B cell (primary cell): ENCODE measurements around the gene ZDHHC7.
"Not testable (repeated sequence)": the region's sequence is repeated elsewhere in the genome, so short reads cannot be mapped to it uniquely, and the experiment has no call there.

Experiments
- EZH2 ChIP-seq: IDR thresholded peaks from 2 replicates; pipeline ENCODE4 v1.6.1; 2012; ENCODE audit warnings: borderline replicate concordance, low read depth, mild to moderate bottlenecking, moderate library complexity, low read length; ENCODE audit not compliant: insufficient read depth, poor library complexity, severe bottlenecking
- TF ChIP-seq, protein P1 (sequence below): fragments of 200-600 bp; IDR thresholded peaks from one replicate; pipeline ENCODE4 v1.8.0; 2022; ENCODE audit warnings: antibody characterized with exemption, mild to moderate bottlenecking

DNA sequence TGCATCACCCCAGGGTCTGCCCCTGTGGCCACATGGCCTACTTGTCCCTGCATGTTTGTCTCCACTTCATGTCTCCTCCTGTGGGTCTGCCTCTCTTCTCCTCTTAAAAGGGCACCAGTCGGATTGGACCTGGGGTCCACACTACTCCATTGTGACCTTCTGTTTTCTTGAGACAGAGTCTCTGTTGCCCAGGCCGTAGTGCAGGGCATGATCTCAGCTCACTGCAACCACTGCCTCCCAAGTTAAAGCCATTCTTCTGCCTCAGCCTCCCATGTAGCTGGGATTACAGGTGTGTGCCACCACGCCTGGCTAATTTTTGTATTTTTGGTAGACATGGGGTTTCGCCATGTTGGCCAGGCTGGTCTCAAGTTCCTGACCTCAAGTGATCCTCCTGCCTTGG, 20.9 kb upstream of the ZDHHC7 start:
- TF ChIP-seq, protein P1, sequence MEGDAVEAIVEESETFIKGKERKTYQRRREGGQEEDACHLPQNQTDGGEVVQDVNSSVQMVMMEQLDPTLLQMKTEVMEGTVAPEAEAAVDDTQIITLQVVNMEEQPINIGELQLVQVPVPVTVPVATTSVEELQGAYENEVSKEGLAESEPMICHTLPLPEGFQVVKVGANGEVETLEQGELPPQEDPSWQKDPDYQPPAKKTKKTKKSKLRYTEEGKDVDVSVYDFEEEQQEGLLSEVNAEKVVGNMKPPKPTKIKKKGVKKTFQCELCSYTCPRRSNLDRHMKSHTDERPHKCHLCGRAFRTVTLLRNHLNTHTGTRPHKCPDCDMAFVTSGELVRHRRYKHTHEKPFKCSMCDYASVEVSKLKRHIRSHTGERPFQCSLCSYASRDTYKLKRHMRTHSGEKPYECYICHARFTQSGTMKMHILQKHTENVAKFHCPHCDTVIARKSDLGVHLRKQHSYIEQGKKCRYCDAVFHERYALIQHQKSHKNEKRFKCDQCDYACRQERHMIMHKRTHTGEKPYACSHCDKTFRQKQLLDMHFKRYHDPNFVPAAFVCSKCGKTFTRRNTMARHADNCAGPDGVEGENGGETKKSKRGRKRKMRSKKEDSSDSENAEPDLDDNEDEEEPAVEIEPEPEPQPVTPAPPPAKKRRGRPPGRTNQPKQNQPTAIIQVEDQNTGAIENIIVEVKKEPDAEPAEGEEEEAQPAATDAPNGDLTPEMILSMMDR: not testable (repeated sequence)
- not testable (repeated sequence) for TF ChIP-seq EZH2
